ENCODE results near the gene AGPS.

GRCh38 chr2:177537213-177537612 lies 144.6 kb downstream of the AGPS start:
- TF ChIP-seq, protein P1, sequence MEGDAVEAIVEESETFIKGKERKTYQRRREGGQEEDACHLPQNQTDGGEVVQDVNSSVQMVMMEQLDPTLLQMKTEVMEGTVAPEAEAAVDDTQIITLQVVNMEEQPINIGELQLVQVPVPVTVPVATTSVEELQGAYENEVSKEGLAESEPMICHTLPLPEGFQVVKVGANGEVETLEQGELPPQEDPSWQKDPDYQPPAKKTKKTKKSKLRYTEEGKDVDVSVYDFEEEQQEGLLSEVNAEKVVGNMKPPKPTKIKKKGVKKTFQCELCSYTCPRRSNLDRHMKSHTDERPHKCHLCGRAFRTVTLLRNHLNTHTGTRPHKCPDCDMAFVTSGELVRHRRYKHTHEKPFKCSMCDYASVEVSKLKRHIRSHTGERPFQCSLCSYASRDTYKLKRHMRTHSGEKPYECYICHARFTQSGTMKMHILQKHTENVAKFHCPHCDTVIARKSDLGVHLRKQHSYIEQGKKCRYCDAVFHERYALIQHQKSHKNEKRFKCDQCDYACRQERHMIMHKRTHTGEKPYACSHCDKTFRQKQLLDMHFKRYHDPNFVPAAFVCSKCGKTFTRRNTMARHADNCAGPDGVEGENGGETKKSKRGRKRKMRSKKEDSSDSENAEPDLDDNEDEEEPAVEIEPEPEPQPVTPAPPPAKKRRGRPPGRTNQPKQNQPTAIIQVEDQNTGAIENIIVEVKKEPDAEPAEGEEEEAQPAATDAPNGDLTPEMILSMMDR (IDR thresholded peaks at IDR 0.05): no peak
- TF ChIP-seq POLR2A (IDR thresholded peaks at IDR 0.05): no peak
